Spinal cord (tissue), 10 donors: Measurements from ENCODE around the gene CACNA1G. TPM values are rescaled to one million over a fixed set of nuclear protein-coding genes. Genes with fewer than 3 reads are reported as not detected.

Experiments
- DNase-seq, 6 donors: peaks; one replicate each; pipeline versions ENCODE4 v3.0.0 to v3.0.0-alpha.2; 2013 to 2015; ENCODE audit warnings: low spot score in 6 of 6, low read depth in 4 of 6
- H3K27ac ChIP-seq: one replicate; pipeline ENCODE4 v1.5.1; 2013; ENCODE audit warnings: low read depth, low read length, control low read depth
- H3K27me3 ChIP-seq: one replicate; pipeline ENCODE4 v1.6.1; 2013; ENCODE audit warnings: low read length; ENCODE audit not compliant: control insufficient read depth, insufficient read depth
- H3K36me3 ChIP-seq: one replicate; pipeline ENCODE4 v1.6.1; 2013; ENCODE audit warnings: low read length; ENCODE audit not compliant: control insufficient read depth, insufficient read depth
- H3K4me1 ChIP-seq: one replicate; pipeline ENCODE4 v1.6.1; 2013; ENCODE audit warnings: low read length; ENCODE audit not compliant: control insufficient read depth, insufficient read depth
- H3K4me3 ChIP-seq: one replicate; pipeline ENCODE4 v1.5.1; 2013; ENCODE audit warnings: low read depth, low read length, control low read depth
- H3K9me3 ChIP-seq: one replicate; pipeline ENCODE4 v1.6.1; 2013; ENCODE audit warnings: low read length; ENCODE audit not compliant: control insufficient read depth, insufficient read depth
- WGBS: methylation state at CpG from one replicate; pipeline ENCODE4 v1.1.5; 2013; ENCODE audit warnings: missing lambda C conversion rate; ENCODE audit not compliant: insufficient coverage; 5-methylcytosine and 5-hydroxymethylcytosine counted together
- long read RNA-seq, 4 donors: transcript quantifications; one replicate each; lab custom pipeline, GENCODE V29; 2026
- polyA plus RNA-seq, 2 donors: library from polyadenylated mRNA; unstranded; fragments of 120-200 nt; gene quantifications; one replicate each; pipeline ENCODE4 v1.2.1, GENCODE V29; 2013; ENCODE audit not compliant: insufficient read length in 2 of 2
- total RNA-seq, 2 donors: library from RNA; depleted of rRNA in 1 of 2; stranded (reverse); fragments of 120-200 nt in 1 of 2; fragments of >200 nt in 1 of 2; gene quantifications; one replicate each; pipeline versions ENCODE4 v1.2.3 to v1.2.4, GENCODE V29; 2013 to 2014
- donor health status: healthy.

CACNA1G gene
- total RNA-seq = 10 to 100 TPM; 10.6 to 21.0 TPM
- polyA plus RNA-seq = 10 to 100 TPM; 25.3 to 37.6 TPM
- long read RNA-seq, donor 1, partial matches to known transcripts = 7 of 7 reads
- long read RNA-seq, donor 1, other reads (novel, unspliced or antisense) = 0 of 7 reads
- long read RNA-seq, donor 2 = 0 reads
- long read RNA-seq, donor 3 = 0 reads
- long read RNA-seq, donor 4, partial matches to known transcripts = 6 of 6 reads
- long read RNA-seq, donor 4, other reads (novel, unspliced or antisense) = 0 of 6 reads

DNA sequence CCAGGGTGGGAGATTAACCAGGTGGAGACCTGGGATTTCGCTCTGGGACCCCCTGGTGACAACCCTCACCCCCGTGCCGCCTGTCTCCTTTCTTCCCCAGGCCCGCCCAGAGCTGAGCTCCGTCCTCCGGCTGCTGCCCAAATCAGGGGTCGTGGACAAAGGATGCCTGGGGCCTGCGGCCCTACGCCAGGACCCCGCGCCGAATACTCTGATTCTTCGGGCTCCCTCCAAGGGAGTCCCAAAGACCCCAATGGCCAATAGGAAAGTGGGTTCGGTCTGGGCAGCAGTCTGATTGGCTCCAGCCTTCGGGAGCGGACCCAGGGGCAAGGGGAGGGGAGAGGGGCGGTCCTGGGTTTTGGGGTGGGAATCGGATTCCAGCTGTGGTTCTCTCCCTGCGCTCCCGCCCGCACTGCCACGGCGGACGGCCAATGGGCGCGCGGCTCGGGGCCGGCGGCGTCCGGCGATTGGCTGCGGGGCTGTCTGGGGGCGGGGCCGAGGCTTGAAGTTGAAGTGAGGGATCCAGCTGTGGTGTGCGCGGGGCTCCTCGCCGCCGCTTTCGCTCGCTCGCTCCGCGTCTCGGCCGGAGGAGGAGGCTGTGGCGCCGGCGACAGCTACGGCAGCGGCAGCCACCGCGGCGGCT lies at the start of gene CACNA1G:
Gene CACNA1G, plus strand, starts transcription at position 531 of the 640 bp plus-strand sequence. CDS start 745 bp downstream, outside the sequence.
- Histone ChIP-seq H3K36me3 (peaks cover 15% of the 10 kb centered on the region), H3K9me3 (no peaks in the 10 kb centered on the region), H3K4me3 (peak within 1 kb of the TSS; percentile 51), H3K27me3 (peaks cover 45% of the 10 kb centered on the region), H3K27ac (peak within 1 kb of the TSS; percentile 45), H3K4me1 (peaks cover 88% of the 10 kb centered on the region)
- under 1% methylated on average over 56 of the region's 56 CpGs for WGBS
- DNase-seq = peak in 5 of 6 donors; percentile 79 to 98 (median 91)

DNA sequence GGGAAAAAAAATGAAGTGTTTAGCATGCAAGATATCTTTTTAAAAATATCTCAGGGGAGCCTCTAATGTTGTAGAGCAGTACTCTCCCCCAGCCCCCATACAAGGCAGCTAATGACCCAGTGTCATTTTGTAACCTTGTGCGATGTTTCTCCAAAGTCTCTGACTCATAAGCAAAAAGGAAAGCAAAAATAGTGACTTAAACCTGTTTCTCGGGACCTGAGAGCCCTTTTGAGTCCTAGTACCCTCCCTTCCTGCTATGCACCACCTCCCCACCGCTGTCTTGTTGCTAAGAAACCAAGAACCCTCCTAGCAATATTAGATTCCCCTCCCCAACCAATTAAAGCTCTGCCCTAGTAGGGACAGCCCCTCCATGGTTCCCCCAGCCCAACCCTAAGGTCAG lies 49.5 kb upstream of the CACNA1G start:
- Histone ChIP-seq H3K27ac (no peak overlapping the region), H3K4me1 (peaks cover 28% of the 10 kb centered on the region), H3K4me3 (no peak overlapping the region), H3K27me3 (no peaks in the 10 kb centered on the region), H3K36me3 (no peaks in the 10 kb centered on the region), H3K9me3 (no peaks in the 10 kb centered on the region)
- WGBS = 40% methylated on average over 3 of the region's 3 CpGs
- no peak for DNase-seq

DNA sequence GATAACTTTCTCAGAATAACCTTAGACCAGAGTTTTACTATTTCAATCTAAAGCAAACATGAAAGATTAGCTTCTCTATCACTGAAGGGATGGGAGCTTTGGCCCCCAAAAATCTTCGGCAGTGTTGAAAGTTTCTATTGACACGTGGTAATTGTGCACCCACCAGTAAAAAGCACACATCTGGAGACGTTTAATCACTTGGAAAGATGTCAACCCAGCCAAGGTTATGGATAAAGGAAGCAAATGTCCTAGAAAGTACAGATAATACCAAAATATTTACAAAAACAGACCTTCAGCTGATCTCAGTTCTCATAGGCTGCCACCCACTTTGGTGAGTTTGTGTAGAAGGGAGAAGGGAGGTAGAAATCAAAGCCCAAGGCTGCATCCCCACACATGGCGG lies 47.0 kb upstream of the CACNA1G start:
- DNase-seq = no peak
- H3K27ac ChIP-seq = no peak overlapping the region
- H3K4me1 ChIP-seq = peaks cover 27% of the 10 kb centered on the region
- no peaks in the 10 kb centered on the region for H3K27me3 ChIP-seq
- no peaks in the 10 kb centered on the region for H3K36me3 ChIP-seq
- WGBS = no CpG with 5 or more reads among the region's 4 CpGs
- H3K4me3 ChIP-seq = no peak overlapping the region
- H3K9me3 ChIP-seq = no peaks in the 10 kb centered on the region

DNA sequence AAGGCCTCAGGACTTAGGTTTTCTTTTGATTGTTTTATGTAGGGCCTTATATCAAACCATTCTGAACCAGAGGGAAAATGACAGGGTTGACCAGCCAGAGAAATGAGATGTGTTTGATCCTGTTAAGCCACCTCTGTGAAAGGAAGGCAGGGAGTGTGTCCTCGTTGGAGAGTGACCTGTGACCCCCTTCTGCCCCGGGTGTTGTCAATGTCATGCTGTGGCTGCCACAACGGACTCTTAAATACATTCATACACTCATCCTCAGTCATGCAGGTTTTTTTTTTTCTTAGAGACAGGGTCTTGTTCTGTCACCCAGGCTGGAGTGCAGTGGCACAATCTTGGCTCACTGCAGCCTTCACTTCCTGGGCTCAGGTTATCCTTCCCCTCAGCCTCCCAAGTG lies 46.1 kb upstream of the CACNA1G start:
- Histone ChIP-seq H3K9me3 (no peaks in the 10 kb centered on the region), H3K4me1 (peaks cover 23% of the 10 kb centered on the region), H3K4me3 (no peak overlapping the region), H3K27ac (no peak overlapping the region), H3K36me3 (no peaks in the 10 kb centered on the region), H3K27me3 (no peaks in the 10 kb centered on the region)
- 24% methylated on average over 2 of the region's 3 CpGs for WGBS
- DNase-seq = no peak

DNA sequence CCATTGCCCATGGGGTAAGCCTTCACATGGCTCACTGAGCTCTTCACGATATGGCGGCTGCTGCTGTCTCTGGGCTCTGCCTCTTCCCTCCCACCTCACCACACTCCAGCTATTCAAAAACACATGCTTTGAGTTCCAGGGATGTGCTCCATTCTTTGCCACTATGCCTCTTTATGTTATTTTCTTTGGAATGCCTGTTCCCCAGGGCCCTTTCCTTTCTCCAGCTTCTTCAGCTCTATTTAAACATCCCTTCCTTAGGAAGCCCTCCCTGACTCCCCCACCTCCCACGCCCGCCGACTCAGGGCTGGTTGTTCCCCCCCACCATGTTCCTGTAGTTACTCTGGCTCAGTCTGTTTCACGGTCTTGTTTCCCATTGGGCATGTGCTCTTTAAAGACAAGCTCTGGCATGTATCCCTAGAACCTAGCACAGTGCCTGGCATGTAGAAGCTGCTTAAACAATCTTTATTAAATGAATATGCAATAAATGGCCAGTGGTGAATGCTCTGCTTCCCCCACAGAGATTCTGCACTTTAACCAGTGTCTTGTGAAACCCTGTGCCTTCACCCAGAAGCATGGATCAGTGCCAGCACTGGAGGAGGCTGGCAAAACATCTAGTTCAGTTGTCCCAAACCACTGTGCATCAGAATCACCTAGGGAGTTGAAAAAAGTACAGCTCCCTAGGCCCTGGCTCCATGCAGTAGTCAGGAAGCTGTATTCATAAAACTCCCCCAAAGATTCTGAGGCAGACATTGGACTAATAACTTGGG lies 45.4 kb upstream of the CACNA1G start:
- peak in 1 of 6 donors; percentile 38 for DNase-seq
- H3K4me3 ChIP-seq = no peak overlapping the region
- WGBS = 36% methylated on average over 5 of the region's 6 CpGs
- H3K27ac ChIP-seq = no peak overlapping the region
- H3K4me1 ChIP-seq = peaks cover 17% of the 10 kb centered on the region
- no peaks in the 10 kb centered on the region for H3K36me3 ChIP-seq
- H3K9me3 ChIP-seq = no peaks in the 10 kb centered on the region
- no peaks in the 10 kb centered on the region for H3K27me3 ChIP-seq

DNA sequence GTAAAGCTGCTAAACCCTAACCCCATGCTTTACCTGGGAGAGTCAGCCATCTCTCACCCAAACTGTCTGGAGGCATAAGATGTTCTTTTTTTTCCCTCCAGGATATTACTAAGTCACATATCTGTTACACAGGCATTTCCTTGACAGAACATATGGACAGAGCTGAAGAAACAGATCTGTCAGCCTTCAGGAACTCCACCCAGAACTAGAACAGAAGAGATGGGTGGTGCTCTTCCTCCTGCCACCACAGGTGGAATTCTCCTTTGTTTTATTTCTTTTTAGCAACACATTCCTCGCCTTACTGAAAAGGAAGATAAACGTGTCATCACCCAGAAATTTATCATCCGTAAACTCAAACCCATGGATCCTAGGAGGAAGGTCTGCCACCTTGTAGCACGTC lies 43.5 kb upstream of the CACNA1G start:
- peaks cover 17% of the 10 kb centered on the region for H3K4me1 ChIP-seq
- 93% methylated on average over 3 of the region's 4 CpGs for WGBS

DNA sequence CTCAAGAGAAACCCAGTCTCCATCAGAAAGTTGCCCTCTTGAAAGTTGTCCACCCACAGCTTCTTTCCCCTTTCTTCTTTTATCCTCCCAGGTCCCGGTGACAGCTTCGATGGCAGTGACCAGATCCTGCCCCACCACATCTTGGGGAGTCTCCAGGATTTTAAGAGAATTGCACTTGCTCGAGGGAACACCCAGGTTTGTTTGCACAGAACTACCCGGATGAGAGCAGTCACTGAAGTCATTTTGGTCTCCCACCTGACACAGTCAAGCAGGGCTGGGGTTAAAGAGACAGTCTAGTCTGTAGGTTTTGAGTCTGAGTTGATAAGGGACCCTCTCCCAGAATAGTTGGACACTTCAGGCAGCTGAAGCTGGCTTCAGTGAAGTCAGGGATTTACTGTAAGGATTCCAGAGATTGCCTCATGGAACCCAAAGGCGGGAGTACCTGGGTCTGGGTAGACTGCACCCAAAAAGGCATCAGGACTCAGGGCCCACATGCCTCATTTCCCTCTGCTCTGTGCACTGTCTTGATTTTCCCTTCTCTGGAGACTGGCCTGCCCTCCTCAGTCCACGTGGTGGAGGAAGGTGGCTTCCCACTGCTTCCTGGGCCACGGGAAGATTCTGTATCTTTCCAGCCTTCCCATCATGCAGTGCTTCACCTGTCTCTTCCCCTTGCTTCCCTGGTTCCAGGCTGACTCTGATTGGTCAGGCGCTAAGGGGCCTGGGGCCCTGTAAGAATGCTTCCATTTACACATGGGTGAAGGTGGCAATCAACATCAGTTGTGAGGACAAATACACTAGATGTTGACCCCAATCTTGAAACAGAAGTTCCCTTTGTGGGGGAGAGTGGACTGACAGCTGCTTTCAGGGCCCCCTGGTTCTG lies 42.8 kb upstream of the CACNA1G start:
- Histone ChIP-seq H3K4me1 (peaks cover 17% of the 10 kb centered on the region), H3K4me3 (no peak overlapping the region), H3K27ac (peak overlapping the region; percentile 40), H3K36me3 (no peaks in the 10 kb centered on the region), H3K9me3 (no peaks in the 10 kb centered on the region), H3K27me3 (no peaks in the 10 kb centered on the region)
- 78% methylated on average over 7 of the region's 8 CpGs for WGBS
- DNase-seq = no peak

More for the DNA sequence above, 43.5 kb upstream of the CACNA1G start:
- H3K36me3 ChIP-seq = no peaks in the 10 kb centered on the region
- no peak overlapping the region for H3K4me3 ChIP-seq
- H3K9me3 ChIP-seq = no peaks in the 10 kb centered on the region
- no peak overlapping the region for H3K27ac ChIP-seq
- no peak for DNase-seq
- H3K27me3 ChIP-seq = no peaks in the 10 kb centered on the region

DNA sequence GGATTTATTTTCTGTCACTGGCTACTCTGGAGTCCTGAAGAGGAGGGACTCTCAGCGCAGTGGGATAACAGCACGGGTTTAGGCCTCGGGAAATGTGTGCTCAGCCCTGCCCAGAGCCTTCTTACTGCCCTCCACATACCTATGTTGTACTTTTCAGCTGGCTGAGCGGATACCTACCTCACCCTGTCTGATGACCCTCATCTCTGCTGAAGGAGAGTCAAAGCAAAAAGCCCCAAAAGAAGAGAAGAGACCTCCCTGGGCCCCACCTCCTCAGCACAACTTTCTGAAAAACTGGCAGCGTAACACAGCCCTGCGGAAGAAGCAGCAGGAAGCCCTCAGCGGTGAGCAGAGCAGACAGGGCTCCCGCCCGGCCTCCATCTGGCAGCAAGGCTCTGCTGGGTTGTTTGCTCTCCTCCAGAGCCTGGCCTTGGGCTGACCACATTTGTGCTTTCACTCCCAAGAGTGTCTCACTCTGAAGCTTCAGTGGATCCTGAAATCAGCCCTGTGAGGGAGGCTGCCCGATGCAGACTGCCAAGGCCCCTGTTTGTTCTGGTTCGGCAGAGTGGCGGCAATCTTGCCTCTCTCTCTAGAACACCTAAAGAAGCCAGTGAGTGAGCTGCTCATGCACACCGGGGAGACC lies 42.0 kb upstream of the CACNA1G start:
- 62% methylated on average over 11 of the region's 13 CpGs for WGBS
- DNase-seq = peak in 1 of 6 donors; percentile 29
- Histone ChIP-seq H3K9me3 (no peaks in the 10 kb centered on the region), H3K36me3 (no peaks in the 10 kb centered on the region), H3K4me3 (no peak overlapping the region), H3K27me3 (no peaks in the 10 kb centered on the region), H3K27ac (peak overlapping the region; percentile 40), H3K4me1 (peaks cover 17% of the 10 kb centered on the region)
